ENCODE data around the gene RBM20.

- TF ChIP-seq, protein P1, sequence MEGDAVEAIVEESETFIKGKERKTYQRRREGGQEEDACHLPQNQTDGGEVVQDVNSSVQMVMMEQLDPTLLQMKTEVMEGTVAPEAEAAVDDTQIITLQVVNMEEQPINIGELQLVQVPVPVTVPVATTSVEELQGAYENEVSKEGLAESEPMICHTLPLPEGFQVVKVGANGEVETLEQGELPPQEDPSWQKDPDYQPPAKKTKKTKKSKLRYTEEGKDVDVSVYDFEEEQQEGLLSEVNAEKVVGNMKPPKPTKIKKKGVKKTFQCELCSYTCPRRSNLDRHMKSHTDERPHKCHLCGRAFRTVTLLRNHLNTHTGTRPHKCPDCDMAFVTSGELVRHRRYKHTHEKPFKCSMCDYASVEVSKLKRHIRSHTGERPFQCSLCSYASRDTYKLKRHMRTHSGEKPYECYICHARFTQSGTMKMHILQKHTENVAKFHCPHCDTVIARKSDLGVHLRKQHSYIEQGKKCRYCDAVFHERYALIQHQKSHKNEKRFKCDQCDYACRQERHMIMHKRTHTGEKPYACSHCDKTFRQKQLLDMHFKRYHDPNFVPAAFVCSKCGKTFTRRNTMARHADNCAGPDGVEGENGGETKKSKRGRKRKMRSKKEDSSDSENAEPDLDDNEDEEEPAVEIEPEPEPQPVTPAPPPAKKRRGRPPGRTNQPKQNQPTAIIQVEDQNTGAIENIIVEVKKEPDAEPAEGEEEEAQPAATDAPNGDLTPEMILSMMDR (IDR thresholded peaks at IDR 0.05): no peak
- TF ChIP-seq POLR2A (IDR thresholded peaks at IDR 0.05) (no peak), EP300 (IDR thresholded peaks at IDR 0.05) (no peak)
These were observed 243.4 kb downstream of the RBM20 start for GRCh38 chr10:110887560-110887959.

Data from suprapubic skin (tissue), 3 donors.